ENCODE results near the gene RASAL3.

The RASAL3 gene

GRCh38 chr19:15449620-15450527, 14.5 kb downstream of the RASAL3 start, which contains the start of gene WIZ:
TSS of gene WIZ (minus strand) at chr19:15449956. CDS start at chr19:15448307, 1,649 bp downstream.
- DNase-seq (ENCODE audit: low read depth), result peak; percentile 76

GRCh38 chr19:15448778-15449619, 15.3 kb downstream of the RASAL3 start:
- no peak for DNase-seq (ENCODE audit: low read depth)

GRCh38 chr19:15448044-15448777, 16.1 kb downstream of the RASAL3 start:
- no peak for DNase-seq (ENCODE audit: low read depth)

GRCh38 chr19:15447057-15447456, 17.3 kb downstream of the RASAL3 start:
- DNase-seq (ENCODE audit: low read depth), result no peak

- DNase-seq (ENCODE audit: low read depth), result no peak
Measured at GRCh38 chr19:15445807-15446376, 18.5 kb downstream of the RASAL3 start.

- DNase-seq (ENCODE audit: low read depth), result no peak
Measured at GRCh38 chr19:15445227-15445605, 19.1 kb downstream of the RASAL3 start.

- no peak for DNase-seq (ENCODE audit: low read depth)
Measured at GRCh38 chr19:15444505-15445226, 19.7 kb downstream of the RASAL3 start.

- DNase-seq (ENCODE audit: low read depth), result no peak
Measured at GRCh38 chr19:15443838-15444237, 20.5 kb downstream of the RASAL3 start.

- DNase-seq (ENCODE audit: low read depth), result no peak
Measured at GRCh38 chr19:15443325-15443724, 21.0 kb downstream of the RASAL3 start.

- DNase-seq (ENCODE audit: low read depth), result no peak
Measured at GRCh38 chr19:15442142-15442920, 22.0 kb downstream of the RASAL3 start.

GRCh38 chr19:15441317-15441716, 23.0 kb downstream of the RASAL3 start:
- no peak for DNase-seq (ENCODE audit: low read depth)

GRCh38 chr19:15439821-15440641, 24.3 kb downstream of the RASAL3 start:
- no peak for DNase-seq (ENCODE audit: low read depth)

- DNase-seq (ENCODE audit: low read depth), result no peak
Measured at GRCh38 chr19:15439078-15439799, 25.1 kb downstream of the RASAL3 start.

GRCh38 chr19:15438577-15438976, 25.8 kb downstream of the RASAL3 start:
- no peak for DNase-seq (ENCODE audit: low read depth)

- DNase-seq (ENCODE audit: low read depth), result no peak
Measured at GRCh38 chr19:15438124-15438496, 26.2 kb downstream of the RASAL3 start.

GRCh38 chr19:15437355-15438123, 26.8 kb downstream of the RASAL3 start:
- no peak for DNase-seq (ENCODE audit: low read depth)

- no peak for DNase-seq (ENCODE audit: low read depth)
Measured at GRCh38 chr19:15436826-15437110, 27.6 kb downstream of the RASAL3 start.
